Measurements from ENCODE around the gene SF3B6.
"Not testable (repeated sequence)": the region's sequence is repeated elsewhere in the genome, so short reads cannot be mapped to it uniquely, and the experiment has no call there.

Gene SF3B6

DNA sequence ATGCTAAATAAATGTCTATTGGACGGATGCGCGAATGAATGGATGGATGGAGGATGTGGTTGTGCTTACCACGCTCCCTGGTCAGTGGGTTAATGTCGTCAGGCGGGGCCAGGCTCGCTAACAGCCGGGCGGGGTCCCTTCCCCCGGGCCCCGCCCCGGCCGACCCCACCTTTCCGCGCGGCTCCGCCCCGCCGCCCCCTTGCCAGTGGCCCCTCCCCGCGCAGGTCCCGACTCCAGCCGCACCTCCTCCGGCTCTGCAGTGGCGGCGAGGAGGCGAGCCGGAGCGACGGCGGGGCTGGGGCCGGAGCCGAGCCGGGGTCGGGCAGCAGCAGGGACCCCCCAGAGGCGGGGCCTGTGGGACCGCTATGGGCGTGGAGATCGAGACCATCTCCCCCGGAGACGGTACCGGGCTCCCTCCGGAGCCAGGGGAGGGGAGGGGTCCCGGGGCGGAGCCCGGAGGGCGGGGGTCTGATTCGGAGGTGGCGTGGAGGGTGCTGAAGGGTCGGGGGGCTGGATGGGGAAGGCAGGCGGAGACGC lies 26.6 kb downstream of the SF3B6 start, which contains the start of gene FKBP1B:
Gene FKBP1B, plus strand, starts transcription at position 257 of the 537 bp plus-strand sequence. Its CDS starts 109 bp downstream, at position 366.
- DNase-seq = no peak

DNA sequence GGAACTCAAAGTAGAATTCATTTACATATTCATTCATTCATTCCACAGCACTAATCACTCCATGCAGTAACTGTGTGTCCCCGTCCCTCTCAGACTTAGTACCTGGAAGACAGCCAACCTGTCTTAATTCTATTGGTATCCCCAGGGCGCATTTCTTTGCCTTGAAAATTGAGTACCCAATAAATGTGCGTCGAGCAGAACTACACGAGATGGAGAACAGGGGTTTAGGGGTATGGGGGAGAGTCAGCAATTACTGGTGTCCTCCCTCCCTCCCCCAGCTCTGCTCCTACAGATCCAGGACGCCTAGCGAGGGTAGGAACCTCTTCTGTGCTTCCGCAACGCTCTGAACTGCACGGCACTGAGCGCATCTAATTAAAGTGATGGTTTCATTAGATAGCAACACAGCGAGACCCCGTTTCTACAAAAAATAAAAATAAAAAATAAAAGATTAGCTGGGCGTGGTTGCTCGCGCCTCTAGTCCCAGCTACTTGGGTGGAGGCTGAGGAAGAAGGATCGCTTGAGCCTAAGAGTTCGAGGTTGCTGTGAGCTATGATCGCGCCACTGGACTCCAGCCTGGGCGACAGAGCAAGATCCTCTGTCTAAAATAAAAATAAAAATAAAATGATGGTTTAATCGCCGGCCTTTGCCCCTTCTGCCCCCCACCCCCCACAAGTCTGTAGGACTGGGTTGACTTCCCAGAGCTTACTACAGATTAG lies 27.2 kb downstream of the SF3B6 start:
- DNase-seq = no peak

DNA sequence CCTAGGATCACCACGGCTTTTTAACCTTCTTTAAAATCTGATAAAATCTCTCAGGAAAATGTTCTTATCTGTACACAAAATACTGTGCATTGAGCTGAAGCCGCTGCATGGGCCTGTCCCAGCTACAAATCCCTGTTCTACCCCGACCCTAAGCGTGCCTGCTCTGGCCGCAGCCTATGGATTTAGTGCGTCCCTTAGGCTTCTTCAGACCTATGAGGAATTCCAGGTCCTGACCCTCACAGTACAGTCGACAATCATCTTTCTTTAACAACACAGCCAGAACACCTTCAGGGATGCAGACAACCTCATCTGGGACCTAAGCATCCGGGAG lies 28.5 kb downstream of the SF3B6 start:
- DNase-seq = no peak

DNA sequence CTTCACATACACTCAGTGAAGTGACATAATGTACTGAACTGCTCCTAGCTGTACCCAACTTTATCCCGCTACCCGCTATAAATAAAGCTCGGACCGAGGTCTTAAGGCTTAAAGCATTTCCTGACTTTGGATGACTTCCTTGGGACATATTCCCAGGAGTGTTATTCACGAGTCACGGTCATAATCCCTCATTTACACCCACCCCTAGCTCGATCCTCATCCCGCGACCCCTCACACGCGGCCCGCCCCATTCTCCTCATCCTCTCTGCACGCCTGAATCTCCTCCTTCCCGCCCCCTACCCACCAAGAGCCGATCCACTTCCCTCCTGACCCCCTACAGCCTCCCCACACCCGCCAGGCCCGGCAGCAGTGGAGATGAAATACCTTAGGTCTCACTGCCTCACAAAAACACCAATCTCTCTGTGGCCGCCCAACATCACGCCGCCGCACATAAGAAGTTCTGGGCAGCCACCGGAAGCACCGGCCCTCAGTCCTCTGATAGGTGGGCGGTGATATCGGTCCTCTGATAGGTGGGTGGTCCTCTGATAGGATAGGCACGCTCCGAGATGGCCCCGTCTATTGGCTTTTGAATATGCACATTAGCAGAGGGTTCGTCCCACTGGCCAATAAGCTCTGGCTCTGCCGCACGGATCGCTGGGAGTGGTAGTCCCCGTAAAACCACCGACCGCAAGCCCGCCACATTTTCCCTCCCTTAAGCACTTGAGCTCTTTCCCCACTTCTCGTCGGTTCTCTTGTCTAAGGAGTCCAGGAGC lies 29.0 kb downstream of the SF3B6 start, which contains the start of gene WDCP:
Gene WDCP, minus strand, starts transcription at position 462 of the 773 bp plus-strand sequence. CDS start 7,897 bp downstream, outside the sequence.
- DNase-seq = peak; percentile 96

DNA sequence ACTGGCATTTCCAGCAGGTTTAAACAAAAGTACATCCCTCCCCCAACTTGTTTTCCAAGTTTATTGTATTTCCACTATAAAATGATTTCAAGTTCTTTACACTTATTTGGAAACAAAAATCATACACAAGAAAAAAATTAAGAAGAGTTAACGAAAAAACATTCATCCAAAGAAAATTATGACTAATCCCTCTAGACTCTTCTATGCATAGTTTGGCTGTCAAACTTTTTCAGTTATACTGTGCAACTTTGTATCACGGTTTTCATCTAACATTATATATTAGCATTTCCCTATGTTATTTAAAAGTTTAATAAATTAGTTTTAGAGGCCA lies 29.6 kb downstream of the SF3B6 start:
- DNase-seq = no peak

DNA sequence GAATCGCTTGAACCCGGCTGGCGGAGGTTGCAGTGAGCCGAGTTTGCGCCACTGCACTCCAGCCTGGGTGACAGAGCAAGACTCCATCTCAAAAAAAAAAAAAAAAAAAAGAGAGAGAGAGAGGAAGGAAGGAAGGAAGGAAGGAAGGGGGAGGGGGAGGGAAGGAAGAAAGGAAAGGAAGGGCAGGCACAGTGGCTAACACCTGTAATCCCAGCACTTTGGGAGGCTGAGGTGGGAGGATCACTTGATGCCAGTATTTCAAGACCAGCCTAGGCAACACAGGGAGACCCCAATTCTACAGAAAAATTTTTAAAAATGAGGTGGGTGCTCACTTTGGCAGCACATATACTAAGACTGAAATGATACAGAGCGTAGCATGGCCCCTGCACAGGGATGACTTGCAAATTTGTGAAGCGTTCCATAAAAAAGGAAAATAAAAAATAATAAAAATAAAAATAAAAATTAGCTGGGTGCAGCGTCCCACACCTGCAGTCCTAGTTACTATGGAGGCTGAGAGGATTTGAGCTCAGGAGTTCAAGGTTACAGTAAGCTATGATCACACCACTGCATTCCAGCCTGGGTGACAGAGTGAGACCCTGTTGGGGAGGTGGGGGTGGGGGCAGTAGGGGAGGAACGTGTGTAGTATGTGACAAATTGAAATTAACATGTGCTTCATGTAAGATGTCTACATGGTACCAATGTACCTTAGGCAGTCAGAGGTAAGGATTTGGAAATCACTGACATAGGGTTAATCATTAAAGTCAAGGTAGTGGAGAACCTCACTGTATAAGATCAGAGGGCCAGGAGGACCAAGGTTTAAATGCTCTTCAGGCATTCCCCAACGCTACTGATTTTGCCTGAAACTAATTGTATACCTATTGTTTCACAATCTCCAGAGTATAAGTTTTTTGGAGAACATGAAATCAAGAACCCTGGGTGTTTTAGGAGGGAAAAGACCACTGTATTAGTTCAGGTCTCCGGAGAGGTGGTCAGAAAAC lies 30.3 kb downstream of the SF3B6 start:
- DNase-seq = no peak

DNA sequence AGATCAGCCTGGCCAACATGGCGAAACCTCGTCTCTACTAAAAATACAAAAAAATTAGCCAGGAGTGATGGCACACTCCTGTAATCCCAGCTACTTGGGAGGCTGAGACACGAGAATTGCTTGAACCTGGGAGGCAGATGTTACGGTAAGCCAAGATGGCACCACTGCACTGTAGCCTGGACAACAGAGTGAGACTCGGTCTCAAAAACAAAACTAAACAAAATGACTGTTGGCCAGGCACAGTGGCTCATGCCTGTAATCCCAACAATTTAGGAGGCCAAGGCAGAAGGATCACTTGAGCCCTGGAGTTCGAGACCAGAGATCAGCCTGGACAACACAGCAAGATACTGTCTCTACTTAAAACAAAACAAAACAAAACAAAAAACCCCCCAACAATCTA lies 33.0 kb downstream of the SF3B6 start:
- DNase-seq = not testable (repeated sequence)

DNA sequence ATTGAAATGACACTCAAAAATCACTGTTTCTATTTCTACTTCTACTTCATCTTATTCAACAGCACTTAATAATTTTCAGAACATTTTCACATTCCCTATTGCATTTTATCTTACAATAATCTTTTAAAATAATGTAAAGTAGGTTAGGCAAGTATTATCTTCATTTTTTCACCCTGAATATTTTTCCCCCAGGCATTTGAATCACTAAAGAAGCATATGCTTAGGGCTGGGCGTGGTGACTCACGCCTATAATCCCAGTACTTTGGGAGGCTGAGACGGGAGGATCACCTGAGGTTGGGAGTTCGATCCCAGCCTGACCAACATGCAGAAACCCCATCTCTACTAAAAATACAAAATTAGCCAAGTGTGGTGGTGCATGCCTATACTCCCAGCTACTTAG lies 35.6 kb downstream of the SF3B6 start:
- DNase-seq = no peak

DNA sequence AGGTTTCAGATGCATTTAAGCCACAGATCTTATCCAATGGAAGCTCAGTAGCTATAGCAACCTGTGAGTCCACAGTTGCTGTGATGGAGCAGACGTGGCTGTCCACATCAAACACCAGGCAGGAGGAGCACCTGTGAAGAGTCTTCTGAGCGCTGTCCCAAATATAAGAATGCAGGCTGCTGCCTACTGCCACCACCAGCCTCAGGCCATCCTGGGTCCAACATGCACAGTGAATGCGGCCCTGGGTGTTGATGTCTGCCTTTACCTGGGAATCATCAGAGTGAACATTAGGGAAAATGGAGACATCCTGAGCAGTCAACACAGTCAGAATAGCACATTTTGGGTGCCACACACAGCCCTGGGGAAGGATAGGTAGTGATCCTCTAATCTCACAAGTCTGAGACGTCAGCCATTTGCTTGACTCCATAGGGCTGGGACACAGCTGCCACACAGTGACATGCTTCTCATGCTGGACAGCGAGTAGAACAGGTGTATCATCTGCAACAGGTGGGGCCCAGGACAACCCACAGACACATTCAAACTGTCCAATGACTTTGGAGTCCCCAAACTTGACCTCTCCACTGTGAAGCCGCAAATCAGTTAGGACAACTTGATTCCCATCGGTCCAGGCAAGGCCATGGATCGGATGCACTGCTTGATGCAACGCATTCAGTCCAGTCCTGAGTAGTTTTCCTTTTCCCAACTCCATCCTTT lies 37.2 kb downstream of the SF3B6 start:
- DNase-seq = no peak

DNA sequence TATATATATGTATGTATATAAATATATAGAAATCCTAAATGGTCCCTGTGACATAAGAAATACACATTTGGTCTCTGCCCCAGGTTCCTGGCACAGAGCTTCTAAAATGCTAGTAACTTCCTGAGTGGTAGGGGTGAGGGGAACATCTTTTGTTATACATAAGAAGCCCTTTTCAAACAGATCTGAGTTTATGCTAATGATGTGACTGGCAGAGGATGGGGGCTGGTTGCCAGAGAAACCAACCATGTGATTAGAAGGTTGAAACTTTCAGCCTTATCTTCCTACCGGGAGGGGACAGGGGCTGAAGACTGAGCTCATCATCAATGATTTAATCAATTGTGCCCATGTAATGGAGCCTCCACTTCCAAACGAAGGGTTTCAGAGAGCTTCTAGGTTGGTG lies 49.9 kb downstream of the SF3B6 start:
- no peak for DNase-seq

DNA sequence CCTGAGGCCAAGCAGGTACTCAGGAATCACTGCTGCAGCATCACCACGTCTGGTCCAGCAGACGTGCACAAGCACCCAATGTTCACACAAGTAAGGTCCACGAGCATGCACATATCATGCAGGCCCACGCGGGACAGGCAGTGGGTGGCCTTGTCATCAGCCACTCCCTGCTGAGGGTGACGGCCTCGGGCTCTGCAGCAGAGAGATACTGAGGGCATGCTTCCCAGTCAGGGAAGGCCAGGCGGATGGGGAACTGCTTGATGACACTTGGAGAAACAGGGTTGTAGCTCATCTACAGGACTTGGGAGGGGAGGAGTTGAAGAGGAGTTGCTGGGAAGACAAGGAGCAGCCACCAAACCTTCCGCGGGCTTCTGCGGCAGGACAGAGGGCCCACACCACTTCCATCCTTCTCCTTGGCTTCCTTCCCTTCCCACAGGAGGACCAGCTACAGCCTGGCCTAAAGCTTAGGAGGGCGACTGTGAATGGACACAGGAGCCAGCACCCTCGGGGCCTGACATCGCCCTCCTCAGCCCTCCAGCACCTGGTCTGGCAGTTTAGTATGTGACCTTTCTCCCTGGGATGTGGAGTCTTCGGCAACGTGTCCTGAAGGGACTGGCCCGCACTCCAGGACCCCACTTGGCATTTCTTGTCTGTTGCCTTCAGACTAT lies 51.0 kb downstream of the SF3B6 start:
- no peak for DNase-seq

DNA sequence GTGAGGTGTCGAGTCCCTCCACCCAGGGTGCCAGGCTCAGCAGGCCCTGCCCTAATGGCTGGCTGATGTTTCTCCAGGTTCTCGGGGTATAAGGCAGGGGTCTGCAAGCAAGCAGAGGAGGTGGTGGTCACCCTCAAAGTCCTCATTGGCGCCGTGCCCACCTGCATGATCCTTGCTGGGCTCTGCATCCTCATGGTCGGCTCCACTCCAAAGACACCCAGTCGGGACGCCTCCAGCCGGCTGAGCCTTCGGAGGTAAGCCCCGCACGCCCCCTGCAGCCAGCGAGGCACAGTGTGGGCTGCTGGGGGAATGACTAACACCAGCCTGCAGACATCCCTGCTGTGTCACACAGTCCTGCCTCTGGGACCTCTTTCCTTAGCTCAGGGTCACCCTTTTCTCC lies 52.1 kb downstream of the SF3B6 start:
- no peak for DNase-seq

DNA sequence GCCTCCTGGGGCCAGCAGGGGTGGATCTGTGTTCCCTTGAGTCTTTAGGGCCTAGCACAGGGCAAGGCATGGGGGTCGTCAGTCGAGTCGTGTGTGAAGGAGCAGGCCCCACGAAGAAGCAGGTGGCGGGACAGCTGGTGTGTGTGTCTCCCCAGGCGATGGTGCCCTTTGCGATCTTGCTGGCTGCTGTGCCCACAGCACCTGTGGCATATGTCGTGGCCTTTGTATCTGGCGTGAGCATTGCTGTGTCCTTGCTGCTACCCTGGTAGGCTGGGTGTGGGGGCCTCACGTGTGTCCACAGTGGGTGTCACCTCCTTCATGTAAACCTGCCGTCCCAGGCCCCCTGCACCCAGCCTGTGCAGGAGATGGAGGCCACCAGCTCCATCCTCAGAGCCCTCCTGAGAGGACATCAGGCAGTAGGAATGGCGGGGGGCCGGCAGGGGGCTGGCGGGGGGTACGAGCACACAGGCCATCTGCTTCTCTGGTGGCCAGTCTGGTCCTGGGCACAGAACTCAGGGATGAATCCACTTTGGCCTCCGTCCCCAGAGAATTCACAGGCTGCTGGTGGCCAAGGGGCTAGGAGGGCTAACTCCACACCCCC lies 53.1 kb downstream of the SF3B6 start:
- no peak for DNase-seq

DNA sequence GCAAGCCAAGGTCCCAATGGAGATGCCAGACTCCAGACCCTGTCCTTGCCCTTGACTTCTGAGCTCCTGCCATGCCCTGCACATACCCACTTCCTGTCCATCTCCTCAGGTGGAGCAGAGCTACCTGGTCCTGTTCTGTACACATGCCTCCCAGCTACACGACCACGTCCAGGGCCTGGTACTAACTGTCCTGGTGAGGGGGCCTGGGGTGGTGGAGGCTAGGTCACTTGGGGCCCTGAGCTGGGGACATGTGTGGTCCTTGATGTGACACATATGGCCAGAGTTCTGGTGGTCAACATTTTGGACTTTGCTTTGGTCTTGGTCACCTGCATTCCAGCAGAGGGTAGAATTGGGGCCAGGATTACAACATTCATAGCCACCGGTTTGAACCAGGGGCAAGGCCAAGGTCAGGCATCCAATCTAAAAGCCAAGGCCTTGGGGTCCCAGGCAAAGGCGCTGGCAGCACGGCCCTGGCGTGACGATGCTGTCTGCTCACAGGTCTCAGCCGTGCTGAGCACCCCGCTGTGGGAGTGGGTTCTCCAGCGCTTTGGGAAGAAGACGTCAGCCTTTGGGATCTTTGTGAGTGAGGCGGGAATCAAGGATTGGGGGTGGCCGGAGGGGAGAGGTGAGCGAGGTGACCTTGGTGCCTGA lies 53.7 kb downstream of the SF3B6 start:
- no peak for DNase-seq

DNA sequence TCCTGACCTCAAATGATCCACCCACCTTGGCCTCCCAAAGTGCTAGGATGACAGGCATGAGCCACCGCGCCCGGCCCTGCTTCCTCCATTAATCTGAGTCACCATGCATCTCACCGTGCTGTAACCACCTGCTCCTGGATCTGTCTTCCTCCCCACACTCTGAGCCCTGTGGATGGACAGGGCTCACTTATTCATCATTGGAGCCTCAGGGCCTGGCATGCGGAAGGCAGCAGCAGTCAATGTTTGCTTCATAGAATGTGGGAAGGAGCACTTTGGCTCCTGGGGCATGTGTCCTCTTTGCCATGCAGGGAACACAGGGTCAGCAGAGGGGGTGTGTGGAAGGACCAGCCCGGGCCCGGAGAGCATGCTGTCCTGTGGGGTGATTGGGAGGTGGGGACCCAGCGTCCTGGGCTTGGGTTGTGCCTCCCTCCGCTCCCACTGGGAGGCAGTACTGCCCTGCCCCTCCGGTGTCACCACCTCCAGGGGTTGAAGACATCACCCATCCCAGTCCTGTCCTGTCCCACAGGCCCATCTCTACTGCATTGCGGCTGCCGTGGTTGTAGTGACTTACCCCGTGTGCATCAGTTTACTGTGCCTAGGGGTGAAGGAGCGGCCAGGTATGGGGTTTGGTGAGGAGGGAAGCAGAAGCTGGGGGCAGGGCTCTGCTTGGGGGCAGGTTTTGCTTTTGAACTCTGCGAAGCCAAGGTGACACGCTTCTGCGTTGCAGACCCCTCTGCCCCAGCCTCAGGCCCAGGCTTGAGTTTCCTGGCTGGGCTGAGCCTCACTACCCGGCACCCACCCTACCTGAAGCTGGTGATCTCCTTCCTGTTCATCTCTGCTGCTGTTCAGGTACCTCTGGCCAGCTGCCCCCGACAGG lies 54.8 kb downstream of the SF3B6 start:
- DNase-seq = no peak

DNA sequence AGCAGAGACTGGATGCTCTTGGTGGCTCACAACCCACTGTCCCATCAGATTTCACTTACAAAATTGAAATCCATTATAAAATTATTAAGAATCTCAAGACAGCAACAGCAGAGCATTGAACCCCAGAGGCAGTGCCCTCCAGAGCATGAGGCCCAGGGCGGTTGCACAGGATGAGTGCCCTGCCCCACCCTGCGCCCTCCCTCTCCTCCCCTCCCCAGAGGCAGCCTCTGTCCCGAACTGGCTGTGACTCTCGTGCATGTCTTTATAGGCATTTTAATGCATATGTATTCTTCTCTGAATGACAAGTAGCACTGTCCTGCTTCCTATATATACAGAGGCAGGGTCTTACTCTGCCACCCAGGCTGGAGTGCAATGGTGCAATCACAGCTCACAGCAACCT lies 55.9 kb downstream of the SF3B6 start:
- DNase-seq = no peak

DNA sequence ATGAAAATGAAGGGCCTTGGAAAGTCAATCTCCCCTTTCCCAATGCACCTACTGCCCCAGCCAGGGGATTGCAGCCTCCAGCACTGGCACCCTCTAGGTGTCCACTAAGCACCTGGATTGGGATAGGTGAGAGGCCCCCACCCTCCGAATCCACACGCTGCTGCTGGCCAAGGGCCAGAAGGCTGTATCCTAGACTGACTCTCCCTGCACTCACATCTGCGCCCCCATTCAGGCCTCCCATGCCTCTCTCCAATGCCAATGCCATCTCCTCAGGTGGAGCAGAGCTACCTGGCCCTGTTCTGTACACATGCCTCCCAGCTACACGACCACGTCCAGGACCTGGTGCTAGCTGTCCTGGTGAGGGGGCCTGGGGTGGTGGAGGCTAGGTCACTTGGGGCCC lies 56.4 kb downstream of the SF3B6 start:
- DNase-seq = no peak

DNA sequence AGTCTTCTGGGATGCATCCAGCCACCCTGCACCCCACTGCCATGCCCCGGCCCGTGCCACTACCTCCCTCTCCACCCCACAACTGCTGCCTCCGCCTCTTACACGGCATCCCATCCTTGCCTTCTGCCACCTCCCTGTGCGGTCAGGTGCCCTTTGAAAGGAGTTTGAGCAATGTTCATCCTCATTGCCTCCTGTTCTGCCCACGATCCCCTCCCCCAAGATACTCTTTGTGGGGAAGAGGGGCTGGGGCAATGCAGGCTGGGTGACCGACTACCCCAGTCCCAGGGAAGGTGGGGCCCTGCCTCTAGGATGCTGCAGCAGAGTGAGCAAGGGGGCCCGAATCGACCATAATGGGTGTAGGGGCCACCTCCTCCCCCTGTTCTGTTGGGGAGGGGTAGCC lies 57.9 kb downstream of the SF3B6 start:
- no peak for DNase-seq

DNA sequence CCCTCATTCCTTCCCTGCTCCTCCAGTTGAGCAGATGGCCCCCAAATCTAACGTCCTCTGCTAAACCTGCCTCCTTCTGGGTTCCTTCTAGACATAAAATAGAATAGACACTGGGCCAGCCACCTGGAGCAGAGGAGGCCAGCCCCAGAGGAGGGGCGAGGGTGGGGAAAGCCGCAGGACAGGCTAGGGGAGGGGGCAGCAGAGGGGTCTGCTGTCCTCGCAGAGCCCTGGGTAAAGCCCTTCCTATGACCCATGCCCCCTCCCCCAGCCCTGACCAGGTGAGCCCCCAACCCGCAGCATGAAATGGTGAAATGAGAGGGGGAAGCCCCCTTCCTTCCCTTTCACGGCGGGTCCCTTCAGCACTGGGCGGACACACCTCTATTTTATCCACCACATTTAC lies 58.4 kb downstream of the SF3B6 start:
- DNase-seq = no peak
